Uterus (tissue), 4 donors: ENCODE results near the gene DCP1A. TPM values are rescaled to one million over a fixed set of nuclear protein-coding genes. Genes with fewer than 3 reads are reported as not detected.

ENCODE experiments used
- DNase-seq, 2 donors: peaks; one replicate each; pipeline ENCODE4 v3.0.0-alpha.2; 2019 to 2020
- H3K27ac ChIP-seq, 2 donors: fragments of 200-600 bp; sonication (generic); 1 replicate in 1 of 2; 2 replicates in 1 of 2; pipeline ENCODE4 v1.5.1; 2016 to 2018
- H3K27me3 ChIP-seq, 2 donors: fragments of 200-600 bp; sonication (generic); one replicate each; pipeline ENCODE4 v1.5.1; 2018 to 2019; ENCODE audit warnings: control low read depth in 1 of 2
- H3K36me3 ChIP-seq, 2 donors: fragments of 200-600 bp; sonication (generic); one replicate each; pipeline ENCODE4 v1.5.1; 2019; ENCODE audit warnings: control low read depth in 1 of 2
- H3K4me1 ChIP-seq, 2 donors: fragments of 200-600 bp; sonication (generic); one replicate each; pipeline ENCODE4 v1.5.1; 2018 to 2019; ENCODE audit warnings: control low read depth in 1 of 2
- H3K4me3 ChIP-seq, 2 donors: fragments of 200-600 bp; sonication (generic); 1 replicate in 1 of 2; 2 replicates in 1 of 2; pipeline ENCODE4 v1.5.1; 2018 to 2019; ENCODE audit warnings: mild to moderate bottlenecking in 1 of 2
- H3K9me3 ChIP-seq, 2 donors: fragments of 200-600 bp; sonication (generic); one replicate each; pipeline ENCODE4 v1.5.1; 2019; ENCODE audit warnings: control low read depth in 1 of 2
- POLR2A ChIP-seq, 2 donors: fragments of 450-650 bp; IDR thresholded peaks; one replicate each; pipeline ENCODE4 v1.6.1; 2016; ENCODE audit warnings: antibody characterized with exemption in 2 of 2, mild to moderate bottlenecking in 1 of 2, moderate library complexity in 1 of 2
- intact Hi-C: fragments of 100-400 bp; cut with DNase I; formaldehyde crosslinking; loops from one replicate; pipeline ENCODE4 v1.15.1; 2023; ENCODE audit warnings: low total_unique reads
- total RNA-seq, 4 donors: library from RNA; depleted of rRNA in 3 of 4; stranded (reverse); fragments of >200 nt in 3 of 4; gene quantifications; one replicate each; pipeline versions ENCODE4 v1.1.0 to v1.2.4, GENCODE V29; 2014 to 2023
- TF ChIP-seq, protein P1 (sequence below), 4 experiments: fragments of 200-600 bp in 2 of 4; fragments of 450-650 bp in 2 of 4; sonication (generic) in 2 of 4; IDR thresholded peaks; one replicate each; pipeline ENCODE4 v1.5.1; 2016 to 2019; ENCODE audit warnings: antibody characterized with exemption in 4 of 4, mild to moderate bottlenecking in 2 of 4, moderate library complexity in 1 of 4
- donor health status: DM: yes; HTN: yes; CAD: no.

Gene DCP1A
- total RNA-seq, 4 donors from 2014 or later: 27.2 to 39.4 (median 34.5) TPM

DNA sequence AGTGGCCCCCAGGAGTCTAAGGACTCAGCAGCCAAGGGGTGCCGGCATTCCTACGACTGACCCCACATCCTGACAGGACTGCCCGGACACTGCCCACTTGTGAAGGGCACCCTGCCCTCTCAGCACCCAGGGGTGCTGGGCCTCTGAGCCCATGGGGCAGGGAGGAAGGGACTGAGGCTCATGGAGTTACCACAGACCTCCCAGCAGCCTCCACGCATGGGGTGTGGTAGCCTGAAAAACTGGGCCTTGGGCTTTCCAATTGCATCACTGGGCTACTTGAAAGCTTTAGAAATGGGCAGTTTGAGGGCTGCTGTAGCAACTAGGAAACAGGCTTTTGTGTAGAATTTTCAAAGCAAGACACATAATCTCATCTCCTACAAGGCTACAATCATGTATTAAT, 104.7 kb downstream of the DCP1A start:
- no peaks in the 10 kb centered on the region for H3K36me3 ChIP-seq
- H3K4me1 ChIP-seq: no peaks in the 10 kb centered on the region

DNA sequence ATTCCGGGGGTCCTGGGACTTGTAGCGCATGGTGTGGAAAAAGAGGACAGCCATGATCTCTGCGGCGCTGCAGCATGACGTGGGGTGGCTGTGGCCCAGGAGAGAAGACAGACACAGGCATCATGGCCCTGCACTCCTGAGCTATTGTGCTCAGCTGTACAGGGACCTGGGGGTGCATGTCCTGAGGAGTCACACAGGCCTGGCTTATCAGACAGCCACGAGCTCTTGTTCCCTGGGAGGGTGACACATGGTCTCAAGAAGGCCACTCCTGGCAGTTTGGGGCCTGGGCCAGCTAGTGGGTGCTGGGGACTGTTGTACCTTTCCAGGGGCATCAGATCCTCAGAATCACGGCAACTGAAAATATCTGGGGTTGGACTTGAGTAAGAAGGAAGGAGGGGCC, 105.2 kb downstream of the DCP1A start:
- H3K27me3 ChIP-seq: no peaks in the 10 kb centered on the region
- DNase-seq: no peak
- intact Hi-C loops: no loop called here
- no peaks in the 10 kb centered on the region for H3K4me1 ChIP-seq
- TF ChIP-seq, protein P1, sequence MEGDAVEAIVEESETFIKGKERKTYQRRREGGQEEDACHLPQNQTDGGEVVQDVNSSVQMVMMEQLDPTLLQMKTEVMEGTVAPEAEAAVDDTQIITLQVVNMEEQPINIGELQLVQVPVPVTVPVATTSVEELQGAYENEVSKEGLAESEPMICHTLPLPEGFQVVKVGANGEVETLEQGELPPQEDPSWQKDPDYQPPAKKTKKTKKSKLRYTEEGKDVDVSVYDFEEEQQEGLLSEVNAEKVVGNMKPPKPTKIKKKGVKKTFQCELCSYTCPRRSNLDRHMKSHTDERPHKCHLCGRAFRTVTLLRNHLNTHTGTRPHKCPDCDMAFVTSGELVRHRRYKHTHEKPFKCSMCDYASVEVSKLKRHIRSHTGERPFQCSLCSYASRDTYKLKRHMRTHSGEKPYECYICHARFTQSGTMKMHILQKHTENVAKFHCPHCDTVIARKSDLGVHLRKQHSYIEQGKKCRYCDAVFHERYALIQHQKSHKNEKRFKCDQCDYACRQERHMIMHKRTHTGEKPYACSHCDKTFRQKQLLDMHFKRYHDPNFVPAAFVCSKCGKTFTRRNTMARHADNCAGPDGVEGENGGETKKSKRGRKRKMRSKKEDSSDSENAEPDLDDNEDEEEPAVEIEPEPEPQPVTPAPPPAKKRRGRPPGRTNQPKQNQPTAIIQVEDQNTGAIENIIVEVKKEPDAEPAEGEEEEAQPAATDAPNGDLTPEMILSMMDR (IDR thresholded peaks at IDR 0.05): no peak
- TF ChIP-seq POLR2A (IDR thresholded peaks at IDR 0.05): no peak
- H3K4me3 ChIP-seq: no peak overlapping the region
- no peak overlapping the region for H3K27ac ChIP-seq
- no peaks in the 10 kb centered on the region for H3K36me3 ChIP-seq
- H3K9me3 ChIP-seq: no peaks in the 10 kb centered on the region

More for the DNA sequence above, 104.7 kb downstream of the DCP1A start:
- Histone ChIP-seq H3K4me3 (no peak overlapping the region), H3K9me3 (no peaks in the 10 kb centered on the region), H3K27me3 (no peaks in the 10 kb centered on the region), H3K27ac (no peak overlapping the region)
- intact Hi-C loops: no loop called here
- no peak for DNase-seq
- TF ChIP-seq, protein P1 (IDR thresholded peaks at IDR 0.05): no peak
- no peak for TF ChIP-seq POLR2A (IDR thresholded peaks at IDR 0.05)

DNA sequence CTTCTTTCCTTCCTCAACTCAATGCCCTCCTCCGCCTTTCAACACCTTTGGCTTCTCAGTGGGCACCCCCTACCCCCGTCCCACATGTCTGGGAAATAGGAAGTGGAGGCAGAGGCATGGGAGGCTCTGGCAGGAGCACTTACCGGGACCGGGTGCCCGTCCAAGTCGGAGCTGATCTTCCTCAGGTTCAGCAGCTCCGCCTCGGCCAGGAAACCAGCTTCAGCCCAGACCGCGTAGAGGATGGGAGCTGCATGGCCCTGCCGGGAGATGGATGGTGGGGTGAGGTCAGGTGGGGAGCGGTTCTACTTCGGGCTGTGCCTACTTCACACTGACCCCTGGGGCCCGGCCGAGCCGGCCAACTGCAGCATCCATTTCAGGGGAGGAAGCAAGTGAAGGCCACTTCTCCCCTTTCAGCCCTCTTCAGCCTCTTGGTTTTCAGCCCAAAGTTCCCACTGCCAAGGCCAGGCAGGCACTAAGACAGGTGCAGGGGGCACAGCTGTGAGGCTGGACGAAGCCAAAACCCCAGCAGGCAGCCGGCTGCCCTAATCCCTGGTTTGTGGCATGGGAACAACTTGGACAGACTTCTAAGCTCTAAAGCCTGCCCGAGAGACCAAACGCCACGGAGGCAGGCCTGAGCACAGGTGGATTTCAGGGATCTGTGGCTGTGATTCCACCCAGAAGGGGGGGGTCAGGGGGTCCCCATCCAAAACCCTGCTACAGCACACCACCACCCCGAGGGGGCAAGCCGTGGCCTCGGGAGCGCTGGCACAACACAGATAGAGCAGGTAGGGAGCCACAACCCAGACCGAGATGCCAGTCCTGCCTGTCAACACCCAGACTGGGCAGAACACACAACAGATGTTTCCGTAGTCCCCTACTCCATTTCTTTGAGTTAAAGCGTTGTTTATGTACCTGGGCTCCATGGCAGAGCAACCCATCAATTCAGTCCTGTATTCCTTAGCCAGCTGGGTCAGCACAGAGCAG, 106.1 kb downstream of the DCP1A start:
- Histone ChIP-seq H3K36me3 (no peaks in the 10 kb centered on the region), H3K27ac (no peak overlapping the region), H3K9me3 (no peaks in the 10 kb centered on the region), H3K4me1 (peaks cover 0 to 5% of the 10 kb centered on the region in 2 donors), H3K27me3 (no peaks in the 10 kb centered on the region), H3K4me3 (no peak overlapping the region)
- TF ChIP-seq POLR2A (IDR thresholded peaks at IDR 0.05): no peak
- TF ChIP-seq, protein P1 (IDR thresholded peaks at IDR 0.05): no peak
- DNase-seq: no peak
- intact Hi-C loops: no loop called here

DNA sequence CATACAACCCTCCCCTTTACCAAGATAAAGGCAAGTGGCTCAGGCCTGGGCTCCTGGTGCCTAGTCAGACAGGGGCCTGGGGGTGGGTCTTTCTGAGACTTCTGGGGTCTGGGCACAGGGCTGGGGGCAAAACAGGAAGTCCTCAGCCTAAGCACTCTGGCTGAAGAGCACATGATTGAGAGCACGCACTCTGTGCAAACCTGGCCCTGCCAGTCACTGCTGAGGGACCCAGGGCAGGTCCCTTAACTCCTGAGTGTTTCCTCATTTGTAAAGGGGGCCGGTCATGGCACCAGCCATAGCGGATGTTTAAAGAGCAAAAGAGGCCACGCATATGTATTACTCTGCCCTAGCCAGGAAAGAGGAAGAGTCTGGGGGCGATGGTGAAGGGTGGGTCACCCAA, 107.5 kb downstream of the DCP1A start:
- Histone ChIP-seq H3K36me3 (no peaks in the 10 kb centered on the region), H3K9me3 (no peaks in the 10 kb centered on the region)
- TF ChIP-seq, protein P1 (IDR thresholded peaks at IDR 0.05): no peak
- TF ChIP-seq POLR2A (IDR thresholded peaks at IDR 0.05): no peak

DNA sequence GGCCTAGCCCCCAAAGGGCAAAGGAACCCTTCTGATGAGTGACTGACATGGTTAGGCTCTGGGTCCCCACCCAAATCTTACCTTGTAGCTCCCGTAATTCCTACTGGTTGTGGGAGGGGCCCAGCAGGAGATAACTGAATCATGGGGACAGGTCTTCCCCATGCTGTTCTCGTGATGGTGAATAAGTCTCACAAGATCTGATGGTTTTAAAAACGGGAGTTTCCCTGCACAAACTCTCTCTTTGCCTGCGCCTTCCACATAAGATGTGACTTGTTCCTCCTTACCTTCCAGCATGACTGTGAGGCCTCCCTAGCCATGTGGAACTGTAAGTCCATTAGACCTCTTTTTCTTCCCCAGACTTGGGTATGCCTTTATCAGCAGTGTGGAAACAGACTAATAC, 108.5 kb downstream of the DCP1A start:
- no peaks in the 10 kb centered on the region for H3K27me3 ChIP-seq
- no peak overlapping the region for H3K4me3 ChIP-seq
- H3K27ac ChIP-seq: no peak overlapping the region
- DNase-seq: no peak
- no peaks in the 10 kb centered on the region for H3K36me3 ChIP-seq
- H3K4me1 ChIP-seq: peaks cover 0 to 9% of the 10 kb centered on the region in 2 donors
- TF ChIP-seq POLR2A (IDR thresholded peaks at IDR 0.05): no peak
- TF ChIP-seq, protein P1 (IDR thresholded peaks at IDR 0.05): no peak
- H3K9me3 ChIP-seq: no peaks in the 10 kb centered on the region
- intact Hi-C loops: no loop called here

More for the DNA sequence above, 107.5 kb downstream of the DCP1A start:
- Histone ChIP-seq H3K4me1 (peaks cover 0 to 9% of the 10 kb centered on the region in 2 donors), H3K27ac (no peak overlapping the region), H3K4me3 (no peak overlapping the region), H3K27me3 (no peaks in the 10 kb centered on the region)
- intact Hi-C loops: no loop called here
- no peak for DNase-seq
